Ovary (tissue), 9 donors: ENCODE data around the gene STX8. TPM values are rescaled to one million over a fixed set of nuclear protein-coding genes. Genes with fewer than 3 reads are reported as not detected.

Experiments
- DNase-seq, 5 donors: peaks; one replicate each; pipeline ENCODE4 v3.0.0-alpha.2; 2019 to 2020
- H3K27ac ChIP-seq, 2 donors: fragments of 200-600 bp; one replicate each; pipeline versions ENCODE4 v1.5.1 to v1.8.0; 2019 to 2022
- H3K27me3 ChIP-seq: fragments of 200-600 bp; one replicate; pipeline ENCODE4 v1.8.0; 2022
- H3K36me3 ChIP-seq: fragments of 200-600 bp; sonication (generic); one replicate; pipeline ENCODE4 v1.5.1; 2019
- H3K4me1 ChIP-seq: one replicate; pipeline ENCODE4 v1.8.1; 2013; ENCODE audit warnings: mild to moderate bottlenecking, moderate library complexity; ENCODE audit not compliant: insufficient read depth
- H3K4me3 ChIP-seq: fragments of 200-600 bp; sonication (generic); one replicate; pipeline ENCODE4 v1.5.1; 2017
- H3K9me3 ChIP-seq, 2 donors: fragments of 200-600 bp in 1 of 2; sonication (generic) in 1 of 2; one replicate each; pipeline versions ENCODE4 v1.5.1 to v1.8.1; 2013 to 2019; ENCODE audit warnings: mild to moderate bottlenecking in 1 of 2, moderate library complexity in 1 of 2
- EP300 ChIP-seq: sonication (generic); formaldehyde crosslinking; IDR thresholded peaks from one replicate; pipeline ENCODE4 v1.6.1; 2017; ENCODE audit warnings: antibody characterized with exemption
- POLR2A ChIP-seq: fragments of 450-650 bp; IDR thresholded peaks from one replicate; pipeline ENCODE4 v1.6.1; 2017; ENCODE audit warnings: antibody characterized with exemption, mild to moderate bottlenecking, moderate library complexity
- WGBS, 3 donors: extraction: QIAGEN DNeasy Blood & Tissue Kit in 1 of 3; methylation state at CpG; one replicate each; pipeline versions ENCODE4 v1.1.5 to v1.1.7; 2013 to 2017; 5-methylcytosine and 5-hydroxymethylcytosine counted together
- intact Hi-C, 4 donors: fragments of 100-400 bp; cut with DNase I; formaldehyde crosslinking; loops; one replicate each; pipeline versions ENCODE4 v1.11.0 to v1.15.1; 2022 to 2023
- polyA plus RNA-seq, 2 donors: library from polyadenylated mRNA; stranded (reverse); fragments of 200-250 nt in 1 of 2; fragments of 350-450 nt in 1 of 2; fragmentation: Illumina TruSeq in 1 of 2; extraction: RNeasy Lipid Tissue Mini Kit (QIAGEN cat#74804) in 1 of 2; gene quantifications; one replicate each; pipeline ENCODE4 v1.2.3, GENCODE V29; 2013 to 2014
- total RNA-seq, 7 donors: library from RNA; depleted of rRNA in 2 of 7; stranded (reverse); fragments of >200 nt in 2 of 7; fragmentation: NEBNext Ultra II Directional in 3 of 7; extraction: Animal tissue kit (Norgen Biotek cat#: 25700) in 3 of 7; gene quantifications; one replicate each; pipeline versions ENCODE4 v1.1.0 to v1.2.4, GENCODE V29; 2016 to 2023
- TF ChIP-seq, protein P1 (sequence below), 3 donors: fragments of 450-650 bp in 2 of 3; fragments of 200-600 bp in 1 of 3; IDR thresholded peaks; one replicate each; pipeline versions ENCODE4 v1.5.1 to v1.8.0; 2016 to 2022; ENCODE audit warnings: antibody characterized with exemption in 3 of 3, mild to moderate bottlenecking in 1 of 3
- donor health status: DM: no; HTN: no; CAD: no; lungs with moderate emphysema.
- donor health status: DM: no; HTN: no; CAD: no.
- donor health status: Bipolar disorder and iron deficiency.
- donor health status: DM: yes; HTN: yes; CAD: no.
- donor health status: DM: no; HTN: no; CAD: no.
- donor health status: DM: yes; HTN: yes; CAD: no.

The STX8 gene
- total and polyA plus RNA-seq, 9 donors: 37.6 to 112 (median 53.8) TPM

DNA sequence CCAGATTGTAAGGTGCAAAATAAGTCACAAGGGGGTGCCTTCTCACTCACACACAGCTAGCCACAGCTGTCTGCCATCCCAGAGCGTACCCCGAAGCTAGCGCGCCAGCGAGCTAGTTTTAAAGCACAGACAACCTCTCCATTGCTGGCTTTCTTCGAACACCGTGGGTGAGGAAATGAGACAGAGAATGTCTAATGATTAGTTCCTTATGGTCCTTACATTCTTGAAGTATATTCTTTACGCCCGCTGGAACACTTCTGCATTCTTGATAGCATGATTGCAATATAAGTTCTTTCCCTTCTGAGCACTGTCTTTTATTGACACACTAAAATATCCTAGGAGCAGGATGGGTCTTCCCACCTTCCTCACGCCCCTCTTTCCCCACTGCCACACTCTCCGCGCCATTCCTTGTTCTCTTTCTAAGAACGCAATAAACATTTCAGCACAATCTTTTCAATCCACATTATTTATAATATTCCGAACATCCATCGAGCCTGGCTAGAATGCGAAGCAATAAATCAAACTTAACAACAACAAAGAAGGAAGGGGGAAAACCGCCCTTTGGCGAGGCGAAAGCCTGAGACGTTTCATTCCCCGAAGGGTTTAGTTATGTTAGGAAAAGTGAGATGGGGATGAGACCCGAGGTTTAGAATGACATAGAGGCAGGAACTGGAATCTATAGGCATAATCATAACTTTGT, 303.0 kb downstream of the STX8 start:
- intact Hi-C loops: no loop called here
- H3K27ac ChIP-seq: no peak overlapping the region
- DNase-seq: no peak
- TF ChIP-seq EP300 (no peak), POLR2A (no peak)
- TF ChIP-seq, protein P1, sequence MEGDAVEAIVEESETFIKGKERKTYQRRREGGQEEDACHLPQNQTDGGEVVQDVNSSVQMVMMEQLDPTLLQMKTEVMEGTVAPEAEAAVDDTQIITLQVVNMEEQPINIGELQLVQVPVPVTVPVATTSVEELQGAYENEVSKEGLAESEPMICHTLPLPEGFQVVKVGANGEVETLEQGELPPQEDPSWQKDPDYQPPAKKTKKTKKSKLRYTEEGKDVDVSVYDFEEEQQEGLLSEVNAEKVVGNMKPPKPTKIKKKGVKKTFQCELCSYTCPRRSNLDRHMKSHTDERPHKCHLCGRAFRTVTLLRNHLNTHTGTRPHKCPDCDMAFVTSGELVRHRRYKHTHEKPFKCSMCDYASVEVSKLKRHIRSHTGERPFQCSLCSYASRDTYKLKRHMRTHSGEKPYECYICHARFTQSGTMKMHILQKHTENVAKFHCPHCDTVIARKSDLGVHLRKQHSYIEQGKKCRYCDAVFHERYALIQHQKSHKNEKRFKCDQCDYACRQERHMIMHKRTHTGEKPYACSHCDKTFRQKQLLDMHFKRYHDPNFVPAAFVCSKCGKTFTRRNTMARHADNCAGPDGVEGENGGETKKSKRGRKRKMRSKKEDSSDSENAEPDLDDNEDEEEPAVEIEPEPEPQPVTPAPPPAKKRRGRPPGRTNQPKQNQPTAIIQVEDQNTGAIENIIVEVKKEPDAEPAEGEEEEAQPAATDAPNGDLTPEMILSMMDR (IDR thresholded peaks at IDR 0.05): no peak
- peaks cover 4% of the 10 kb centered on the region for H3K4me1 ChIP-seq
- H3K27me3 ChIP-seq: no peaks in the 10 kb centered on the region
- 53 to 80% (median 79%) methylated on average over 22 of the region's 22 CpGs for WGBS, 3 donors
- H3K9me3 ChIP-seq: no peaks in the 10 kb centered on the region
- no peaks in the 10 kb centered on the region for H3K36me3 ChIP-seq
- H3K4me3 ChIP-seq: peak overlapping the region; percentile 3

DNA sequence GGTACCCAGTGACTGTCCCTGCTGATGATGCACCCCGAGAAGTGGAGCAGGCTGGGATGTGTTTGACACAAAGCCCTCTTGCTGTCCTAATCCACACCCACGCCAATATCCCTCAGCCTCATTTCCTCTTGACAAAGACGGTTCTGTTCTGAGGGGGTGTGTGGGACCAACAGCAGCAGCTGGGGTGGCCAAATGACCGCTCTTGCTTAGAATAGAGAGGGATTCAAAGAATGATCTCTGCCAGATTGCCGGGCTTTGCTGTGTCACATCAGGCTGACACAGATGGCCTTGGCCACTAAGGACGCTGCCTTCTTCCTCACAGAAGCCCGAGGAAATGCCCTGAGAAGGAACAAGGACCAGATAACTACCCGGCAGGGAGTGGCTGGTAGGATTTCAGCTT, 303.6 kb downstream of the STX8 start:
- no peak for DNase-seq
- peaks cover 4% of the 10 kb centered on the region for H3K4me1 ChIP-seq
- no peak overlapping the region for H3K27ac ChIP-seq
- no peaks in the 10 kb centered on the region for H3K36me3 ChIP-seq
- H3K27me3 ChIP-seq: no peaks in the 10 kb centered on the region
- no peaks in the 10 kb centered on the region for H3K9me3 ChIP-seq
- intact Hi-C loops: no loop called here
- H3K4me3 ChIP-seq: no peak overlapping the region
- WGBS, 3 donors: 76 to 89% (median 81%) methylated on average over 8 of the region's 8 CpGs
- TF ChIP-seq EP300: no peak
- TF ChIP-seq, protein P1 (IDR thresholded peaks at IDR 0.05): no peak
- TF ChIP-seq POLR2A: no peak

DNA sequence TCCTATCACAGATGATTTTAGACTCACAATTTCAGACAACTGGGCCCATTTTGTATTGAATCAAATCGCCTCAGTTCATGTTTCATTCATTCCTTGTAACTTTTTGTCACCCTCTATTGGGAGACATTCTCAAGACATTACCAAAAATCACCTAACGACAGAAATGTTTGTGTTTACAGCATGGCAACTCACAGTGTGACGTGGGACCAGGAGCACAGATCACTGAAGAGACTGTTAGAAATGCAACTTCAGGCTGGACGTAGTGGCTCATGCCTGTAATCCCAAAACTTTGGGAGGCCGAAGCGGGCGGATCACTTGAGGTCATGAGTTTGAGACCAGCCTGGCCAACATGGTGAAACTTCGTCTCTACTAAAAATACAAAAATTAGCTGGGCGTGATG, 304.7 kb downstream of the STX8 start:
- intact Hi-C loops: no loop called here
- H3K4me1 ChIP-seq: peaks cover 4% of the 10 kb centered on the region
- DNase-seq: no peak
- no peaks in the 10 kb centered on the region for H3K36me3 ChIP-seq
- no peak overlapping the region for H3K4me3 ChIP-seq
- 93 to 94% (median 93%) methylated on average over 9 of the region's 9 CpGs for WGBS, 3 donors
- H3K27ac ChIP-seq: no peak overlapping the region
- no peaks in the 10 kb centered on the region for H3K27me3 ChIP-seq
- H3K9me3 ChIP-seq: no peaks in the 10 kb centered on the region
- no peak for TF ChIP-seq POLR2A
- TF ChIP-seq, protein P1 (IDR thresholded peaks at IDR 0.05): no peak
- no peak for TF ChIP-seq EP300

DNA sequence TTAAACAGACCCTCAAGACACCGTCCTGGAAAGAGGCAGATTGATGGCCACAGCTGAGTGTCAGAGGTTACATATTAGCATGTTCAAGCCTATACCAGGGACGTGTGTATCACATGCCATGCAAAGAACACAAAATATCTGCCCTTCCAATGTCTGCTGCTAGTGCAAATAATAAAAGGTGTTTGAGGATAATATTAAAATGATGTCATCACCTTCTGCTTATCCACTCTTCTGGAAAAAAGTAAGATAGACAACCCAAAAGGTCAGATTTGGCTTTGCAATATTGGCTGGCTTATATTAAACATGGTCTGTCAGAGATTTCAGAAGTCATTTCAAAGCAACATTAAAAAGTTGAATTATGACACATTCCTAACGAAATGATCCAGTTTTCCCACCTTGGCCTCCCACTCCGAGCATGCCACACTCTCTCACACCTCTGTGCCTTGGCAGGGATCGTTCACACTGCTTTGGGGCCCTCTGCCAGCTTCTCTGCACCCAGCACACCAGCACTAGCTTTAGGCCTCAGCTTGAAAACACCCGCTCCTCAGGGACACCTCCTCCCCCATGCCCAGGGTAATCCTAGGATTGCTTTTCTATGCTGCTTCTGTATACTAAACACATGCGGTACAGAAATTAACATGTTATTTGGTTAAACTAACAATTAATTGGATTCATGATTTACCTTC, 306.1 kb downstream of the STX8 start:
- Histone ChIP-seq H3K27me3 (no peaks in the 10 kb centered on the region), H3K4me3 (no peak overlapping the region), H3K9me3 (no peaks in the 10 kb centered on the region), H3K36me3 (no peaks in the 10 kb centered on the region), H3K4me1 (peaks cover 4% of the 10 kb centered on the region), H3K27ac (no peak overlapping the region)
- intact Hi-C loops: loop anchor here in 1 of 4 donors (10.0 kb wide), 1 partner anchor 65 kb away; no protein-coding TSS in a partner anchor
- WGBS, 3 donors: 77 to 88% (median 80%) methylated on average over 7 of the region's 7 CpGs
- TF ChIP-seq EP300 (no peak), POLR2A (no peak)
- TF ChIP-seq, protein P1 (IDR thresholded peaks at IDR 0.05): no peak
- DNase-seq: no peak
